Stimulated activated CD4-positive, alpha-beta T cell treated with anti-CD3 and anti-CD28 coated beads, Interleukin-15, amount 100 ng/mL, for 1 hour (primary cell): ENCODE results near the gene NMUR1.

Experiments used
- DNase-seq, 2 donors: peaks; one replicate each; pipeline ENCODE4 v3.0.0-alpha.2; 2020; ENCODE audit warnings: low read depth in 1 of 2, low spot score in 1 of 2

Gene NMUR1

DNA sequence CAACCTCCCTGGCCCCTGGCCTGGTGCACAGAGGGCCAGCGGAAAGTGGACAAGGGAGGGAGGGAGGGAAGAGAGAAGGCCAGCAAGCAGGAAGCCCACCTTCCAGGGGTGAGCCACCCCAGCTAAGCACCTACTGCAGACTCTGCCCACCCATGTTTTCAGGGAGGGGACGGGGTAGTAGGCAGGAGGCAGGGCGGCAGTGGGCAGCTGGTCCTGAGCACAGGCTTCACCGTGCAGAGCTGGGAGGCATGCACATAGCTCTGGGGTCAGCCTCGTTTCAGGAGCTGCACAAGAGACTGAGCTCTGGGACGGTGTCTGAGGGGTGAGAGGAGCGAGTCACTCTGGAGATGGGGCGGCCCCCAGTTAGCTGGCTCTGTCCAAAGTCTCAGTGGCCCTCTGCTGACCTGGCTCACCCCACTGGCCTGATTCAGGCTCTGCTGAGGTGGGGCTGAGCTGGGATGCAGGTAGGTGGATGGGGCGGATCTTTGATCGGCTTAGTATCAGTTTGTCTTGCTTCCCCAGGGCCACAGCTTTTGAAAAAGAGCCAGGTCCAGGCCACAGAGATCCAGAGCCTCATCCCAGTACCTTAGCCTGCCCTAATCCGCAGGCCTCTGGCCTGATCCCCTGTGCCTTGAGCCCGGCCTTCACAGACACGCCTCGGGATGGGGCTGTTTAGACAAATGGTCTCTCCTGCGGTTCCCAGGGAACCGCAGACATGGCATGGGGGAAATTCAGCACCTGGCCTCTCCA, 3.7 kb downstream of the NMUR1 start:
- no peak for DNase-seq

DNA sequence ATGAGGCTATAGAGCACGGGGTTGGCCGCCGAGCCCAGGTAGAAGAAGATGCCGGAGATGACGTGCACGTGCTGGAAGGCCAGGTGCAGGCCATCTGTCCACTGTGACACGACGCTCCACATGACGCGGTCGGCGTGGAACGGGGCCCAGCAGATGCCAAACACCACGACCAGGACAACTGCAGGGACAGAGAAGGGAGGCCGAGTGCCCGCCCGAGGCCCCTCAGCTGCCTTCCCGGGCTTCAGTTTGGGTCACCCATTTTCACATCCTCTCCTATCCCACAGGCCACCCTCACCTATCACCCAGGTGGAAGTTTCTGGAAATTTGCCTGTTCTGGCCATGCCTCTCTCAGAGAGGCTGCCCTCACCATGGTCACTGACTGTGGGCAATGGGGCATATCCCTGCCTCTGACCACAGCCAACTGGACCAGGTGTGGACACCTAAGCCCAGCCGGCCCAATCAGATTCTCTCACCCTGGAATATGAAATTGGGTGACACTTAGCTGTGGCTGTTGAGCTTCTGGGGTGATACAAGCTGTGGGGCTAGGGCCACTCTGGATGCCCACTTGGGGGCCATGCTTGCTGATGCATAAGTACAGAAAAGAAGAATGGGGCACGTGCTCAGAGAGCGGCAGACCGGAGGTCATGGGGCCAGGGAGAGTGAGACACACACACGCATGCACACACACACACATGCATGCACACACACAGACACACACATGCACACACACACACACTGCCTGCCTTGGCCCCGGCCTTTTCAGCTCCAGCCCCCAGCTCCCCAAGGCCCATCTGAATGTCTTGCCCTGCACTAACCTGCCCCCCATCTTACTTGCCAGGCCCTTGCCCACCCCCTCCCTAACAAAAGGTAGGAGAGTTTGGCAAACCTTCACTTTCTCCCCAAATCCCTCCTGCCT, 4.7 kb downstream of the NMUR1 start:
- no peak for DNase-seq

DNA sequence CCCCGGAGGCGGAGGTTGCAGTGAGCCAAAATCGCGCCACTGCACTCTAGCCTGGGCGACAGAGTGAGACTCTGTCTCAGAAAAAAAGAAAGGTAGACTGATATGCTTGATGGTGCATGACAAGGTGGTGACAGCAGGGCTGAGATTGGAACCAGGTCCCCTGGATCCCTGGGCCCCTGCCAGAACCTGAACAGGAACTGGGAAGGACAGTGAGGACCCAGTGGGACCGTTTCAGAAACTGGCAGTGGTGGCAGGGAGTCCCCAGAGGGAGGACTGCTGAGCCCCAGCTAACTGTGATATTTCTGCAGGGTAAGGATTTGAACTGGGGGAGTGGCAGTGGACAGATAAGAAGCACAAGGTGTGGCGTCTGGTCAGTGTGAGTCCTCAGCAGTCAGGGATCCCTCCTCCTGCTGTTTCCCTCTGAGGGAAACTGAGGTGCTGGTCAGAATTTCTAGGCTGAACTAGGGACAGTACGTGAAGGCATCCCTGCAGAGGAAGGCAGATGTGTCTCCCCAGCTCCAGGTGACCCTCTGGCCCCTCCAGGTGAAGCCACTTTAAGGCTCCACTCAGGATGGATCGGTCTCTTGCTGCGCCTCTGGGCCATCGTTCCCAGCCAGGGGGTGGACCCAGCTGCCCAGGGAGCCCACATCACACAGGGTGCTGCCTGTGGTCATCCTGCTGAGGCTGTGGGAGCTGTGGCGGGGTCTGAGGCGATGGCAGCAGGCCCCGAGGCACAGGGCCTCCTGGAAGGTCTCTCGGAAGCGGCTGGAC, 5.6 kb downstream of the NMUR1 start:
- no peak for DNase-seq

DNA sequence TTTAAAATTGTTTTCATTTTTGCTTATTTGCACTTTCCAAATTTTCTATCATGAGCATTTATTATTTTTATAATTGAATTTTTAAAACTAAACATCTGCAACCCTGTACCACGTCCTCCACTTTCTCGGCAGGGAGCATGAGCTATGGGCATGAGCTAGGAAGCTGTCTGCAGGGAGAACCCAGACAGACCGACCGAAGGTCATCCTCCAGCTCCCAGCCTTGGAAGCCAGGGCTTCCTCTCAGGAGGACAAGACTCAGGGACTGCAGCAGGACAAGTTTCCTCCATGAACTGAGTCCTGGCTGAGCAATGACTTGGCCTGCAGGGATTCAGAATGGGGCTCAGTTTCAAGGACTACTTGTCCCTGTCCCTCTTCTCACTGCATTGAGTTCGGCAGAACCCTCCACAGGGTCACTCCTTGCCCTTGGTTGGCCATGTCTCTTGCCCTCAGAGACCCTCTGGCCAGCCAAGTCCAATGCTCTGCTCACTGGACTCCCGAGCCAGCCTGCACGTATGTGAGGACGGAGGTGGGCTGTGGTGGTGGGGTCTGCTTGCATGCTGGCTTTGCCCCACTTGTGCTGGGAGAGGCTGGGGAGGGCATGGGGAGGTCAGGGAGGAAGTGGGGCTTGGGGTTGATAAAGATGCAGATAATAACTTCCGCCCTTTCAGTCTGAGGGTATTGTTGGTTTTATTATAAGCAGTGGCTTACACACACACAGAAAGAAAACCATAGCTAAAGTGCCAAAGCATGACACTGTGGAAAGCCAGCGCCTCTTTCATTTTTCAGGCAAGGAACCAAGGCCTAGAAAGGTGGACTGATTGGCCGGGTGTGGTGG, 6.6 kb downstream of the NMUR1 start:
- no peak for DNase-seq

DNA sequence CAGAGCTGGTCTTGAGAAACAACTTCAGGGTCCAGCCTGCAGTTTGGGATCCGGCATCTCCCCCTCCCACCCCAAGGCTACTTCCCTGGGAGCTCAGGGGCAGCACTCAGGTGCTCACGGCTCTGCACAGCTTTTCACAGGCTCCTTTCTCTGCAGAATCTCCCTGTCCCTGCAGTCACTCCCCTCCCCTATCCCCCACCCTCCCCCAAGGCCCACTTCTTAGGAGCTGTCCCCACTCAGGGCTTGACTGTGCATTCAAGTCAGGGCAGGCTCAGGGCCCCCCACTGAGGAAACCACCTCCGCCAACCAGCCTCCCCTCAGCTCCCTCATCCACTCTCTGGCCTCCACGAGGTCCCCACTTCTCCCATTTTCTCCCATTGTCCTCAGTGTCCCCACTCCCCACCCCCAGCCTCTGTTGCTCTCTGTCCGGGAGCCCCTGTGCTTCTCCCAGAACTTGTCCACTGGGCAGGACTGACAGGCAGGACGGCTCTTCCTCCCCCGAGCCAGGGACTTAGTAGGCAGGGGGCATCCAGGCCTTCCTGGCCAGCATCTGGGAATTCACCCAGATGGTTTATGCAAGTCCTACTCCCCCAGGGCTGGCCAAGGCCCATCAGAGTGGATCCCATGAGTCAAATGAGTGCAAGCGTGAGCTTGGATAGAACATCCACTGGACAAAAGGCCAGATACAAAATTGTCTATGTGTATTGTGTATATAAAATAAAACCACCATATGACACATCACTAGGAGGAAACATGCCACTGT, 7.6 kb downstream of the NMUR1 start:
- DNase-seq, result no peak

DNA sequence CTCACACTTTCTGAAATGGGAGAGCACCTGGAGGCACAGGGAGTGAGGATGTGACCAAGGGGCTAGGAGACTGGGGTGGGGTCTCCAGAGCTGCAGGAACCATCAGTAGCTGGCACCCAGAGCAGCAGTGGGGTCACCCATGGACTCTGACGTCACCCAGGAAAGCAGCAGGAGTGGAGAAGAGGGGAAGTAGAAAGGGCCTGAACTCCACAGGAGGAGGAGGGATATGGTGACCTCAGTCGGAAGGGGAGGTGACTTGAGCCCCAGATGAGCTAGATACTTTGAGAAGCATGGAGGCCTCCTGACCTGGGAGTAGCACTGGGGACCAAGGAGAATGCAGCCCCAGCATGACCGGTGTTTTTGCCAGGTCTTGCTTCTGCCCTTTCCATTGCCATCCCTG, 8.8 kb downstream of the NMUR1 start:
- DNase-seq, result no peak

DNA sequence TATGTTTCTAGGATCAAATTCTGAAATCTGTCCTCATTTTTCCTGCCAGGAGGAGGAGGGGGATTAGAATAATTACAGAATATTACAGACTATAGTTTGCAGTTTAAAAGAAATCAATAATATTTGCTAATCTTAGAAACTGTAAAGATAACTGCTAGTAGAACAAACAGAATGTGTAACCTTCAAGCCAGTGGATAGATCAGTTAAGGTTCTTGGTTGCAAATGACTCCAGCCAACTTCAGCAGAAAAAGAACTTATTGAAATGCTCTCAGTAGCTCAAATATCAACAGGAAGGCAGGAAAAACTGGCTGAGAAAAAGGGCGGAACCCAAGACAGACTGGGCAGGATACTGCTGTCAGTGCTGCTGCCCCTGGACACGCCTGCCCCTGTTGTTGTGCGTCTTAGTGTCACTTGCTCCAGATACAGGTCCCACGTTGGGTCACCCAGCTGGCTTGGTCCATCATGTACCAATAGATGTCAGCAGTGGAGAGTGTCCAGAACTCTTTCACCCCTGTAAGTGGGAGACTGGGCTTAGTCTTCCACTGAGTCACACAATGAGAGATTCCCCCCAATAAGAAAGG, 10.2 kb downstream of the NMUR1 start:
- DNase-seq, result no peak

DNA sequence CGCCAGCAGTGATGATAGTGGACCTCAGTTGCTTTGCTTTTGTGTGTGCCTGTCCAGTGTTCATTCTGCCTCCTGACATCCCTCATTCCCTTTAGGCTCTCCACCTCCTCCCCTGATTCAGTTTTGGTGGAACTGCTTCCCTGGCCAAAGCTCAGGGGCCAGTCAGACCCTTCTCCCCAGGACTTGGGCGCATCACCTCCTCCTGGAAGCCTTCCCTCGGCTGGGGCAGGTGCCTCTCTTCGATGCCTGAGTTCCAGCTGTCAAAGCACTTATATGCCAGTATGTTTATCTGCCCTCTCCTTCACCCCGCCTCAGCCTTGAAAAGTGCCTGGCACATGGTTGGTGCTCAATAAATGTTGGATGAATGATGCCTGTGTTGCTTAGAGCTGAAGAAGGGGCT, 11.5 kb downstream of the NMUR1 start:
- no peak for DNase-seq

DNA sequence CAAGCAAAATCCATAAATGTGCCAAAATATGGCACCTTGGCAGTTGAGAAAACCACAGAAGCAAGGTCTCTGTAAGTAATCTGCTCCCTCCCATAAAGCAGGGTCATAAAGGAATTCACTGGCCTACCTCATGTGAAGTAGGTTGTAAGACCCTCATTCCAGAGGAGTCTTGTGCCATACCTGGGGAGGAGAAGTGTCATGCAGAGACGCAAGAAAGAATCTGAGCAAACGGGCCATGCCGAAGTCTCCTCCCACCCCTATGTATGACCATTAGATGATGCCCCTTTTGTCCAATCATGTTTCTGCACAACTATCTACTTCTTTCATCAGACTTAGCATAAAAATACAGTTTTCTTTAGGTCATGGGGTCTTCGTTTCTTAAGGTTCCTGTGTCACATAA, 14.6 kb downstream of the NMUR1 start:
- DNase-seq, result no peak

DNA sequence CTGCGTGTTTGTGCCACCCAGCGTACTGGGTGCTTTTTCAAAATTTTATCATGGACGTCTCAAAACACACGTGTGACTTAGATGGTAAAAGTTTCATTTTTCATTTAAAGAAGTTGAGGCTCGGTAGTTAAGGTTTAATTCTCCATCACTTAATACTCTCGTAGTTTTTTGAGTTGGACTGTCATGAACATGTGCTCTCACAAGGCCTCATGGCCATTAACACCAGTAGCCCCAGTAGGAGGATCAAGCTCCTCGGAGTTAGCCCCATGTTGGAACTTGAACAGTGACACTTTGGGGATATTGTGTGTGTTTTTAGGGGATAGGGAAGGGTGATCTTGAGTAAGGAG, 15.3 kb downstream of the NMUR1 start:
- no peak for DNase-seq

DNA sequence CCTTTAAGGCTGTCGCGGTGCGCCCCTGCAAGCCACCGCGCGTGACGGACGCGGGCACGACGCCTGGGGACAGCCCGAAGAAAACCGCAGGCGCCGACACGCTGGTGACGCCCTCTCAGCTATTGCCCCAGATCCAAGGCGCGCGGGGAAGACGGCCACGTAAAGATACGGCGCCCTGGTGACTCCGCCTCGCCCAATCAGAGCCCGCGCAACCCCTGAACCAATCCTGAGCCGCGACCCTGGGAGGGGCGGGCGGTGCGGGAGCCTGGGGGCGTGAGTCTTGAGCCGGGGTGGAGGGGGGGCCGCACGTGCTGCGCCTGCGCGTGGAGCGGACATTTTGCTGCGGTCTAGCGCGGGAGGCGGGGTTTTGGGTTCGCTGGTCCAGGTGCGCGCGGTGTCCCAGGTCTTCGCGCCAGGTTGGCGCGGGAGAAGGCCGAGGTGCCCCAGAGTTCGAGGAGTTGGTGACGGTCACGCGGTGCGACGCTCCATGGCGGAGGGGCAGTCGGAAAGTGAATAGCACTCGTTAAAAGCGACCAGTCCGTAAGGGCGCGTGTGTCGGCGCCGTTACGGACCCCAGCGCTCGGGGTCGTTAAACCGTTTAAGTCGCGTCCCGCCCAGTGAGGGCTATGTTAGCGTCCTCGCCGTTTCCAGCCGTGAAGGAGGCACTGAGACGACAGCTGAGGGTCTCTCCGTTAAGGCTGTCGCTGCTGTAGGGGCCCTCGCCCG, 15.9 kb downstream of the NMUR1 start:
- peak; percentile 95 to 99 for DNase-seq

DNA sequence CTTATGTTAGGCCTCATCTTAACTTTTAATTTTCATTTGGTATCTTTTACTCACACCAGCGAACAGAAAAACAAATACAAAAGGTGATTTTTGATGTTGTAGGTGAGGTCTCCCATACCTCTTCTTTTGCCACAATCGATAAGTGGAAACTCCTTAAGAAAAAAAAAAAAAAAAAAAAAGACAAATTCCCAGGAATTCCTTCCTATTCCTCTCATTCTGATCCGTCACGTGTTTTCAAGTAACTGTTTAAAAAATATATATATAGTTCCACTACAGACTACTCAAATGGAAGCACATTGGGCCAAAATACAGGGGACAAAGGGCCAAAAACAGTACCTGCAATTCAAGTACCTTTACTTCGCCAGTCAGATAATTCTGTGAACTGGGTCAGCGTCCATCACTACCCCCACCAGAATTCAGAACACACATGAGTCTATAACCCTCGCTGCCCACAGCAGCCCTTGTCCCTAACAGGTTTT, 16.5 kb downstream of the NMUR1 start:
- DNase-seq, result no peak

DNA sequence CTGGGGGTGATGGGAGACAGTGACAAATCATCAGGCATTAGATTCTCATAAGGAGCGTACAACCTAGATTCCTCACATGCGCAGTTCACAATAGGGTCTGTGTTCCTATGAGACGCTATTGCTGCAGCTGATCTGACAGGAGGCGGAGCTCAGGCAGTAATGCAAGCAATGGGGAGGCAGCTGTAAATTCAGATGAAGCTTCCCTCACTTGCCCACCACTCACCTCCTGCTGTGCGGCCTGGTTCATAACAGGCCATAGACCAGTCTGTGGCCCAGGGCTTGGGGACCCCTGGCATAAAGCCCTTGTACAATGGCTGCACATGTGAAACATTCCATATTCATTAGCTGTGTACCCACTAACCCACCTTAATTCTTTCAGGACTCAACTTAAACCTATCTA, 18.0 kb downstream of the NMUR1 start:
- no peak for DNase-seq

DNA sequence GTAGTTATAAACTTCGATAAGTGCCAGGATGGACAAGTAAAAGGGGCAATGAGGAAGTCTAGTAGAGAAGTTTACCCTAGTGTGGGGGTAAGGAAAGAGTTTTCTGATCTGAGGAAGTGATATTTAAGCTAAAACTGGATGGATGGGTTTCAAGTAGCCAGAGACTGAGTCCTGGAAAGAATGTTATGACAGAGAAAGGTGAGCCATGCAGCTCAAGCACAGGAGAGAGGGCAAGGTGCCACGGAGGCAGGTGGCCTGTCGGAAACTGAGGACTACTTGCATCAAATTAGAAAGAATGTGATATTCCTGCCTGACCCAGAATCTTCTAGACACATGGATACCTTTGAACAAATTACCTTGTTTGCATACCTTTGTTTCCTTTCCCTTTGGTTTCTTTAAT, 26.5 kb downstream of the NMUR1 start:
- no peak for DNase-seq

DNA sequence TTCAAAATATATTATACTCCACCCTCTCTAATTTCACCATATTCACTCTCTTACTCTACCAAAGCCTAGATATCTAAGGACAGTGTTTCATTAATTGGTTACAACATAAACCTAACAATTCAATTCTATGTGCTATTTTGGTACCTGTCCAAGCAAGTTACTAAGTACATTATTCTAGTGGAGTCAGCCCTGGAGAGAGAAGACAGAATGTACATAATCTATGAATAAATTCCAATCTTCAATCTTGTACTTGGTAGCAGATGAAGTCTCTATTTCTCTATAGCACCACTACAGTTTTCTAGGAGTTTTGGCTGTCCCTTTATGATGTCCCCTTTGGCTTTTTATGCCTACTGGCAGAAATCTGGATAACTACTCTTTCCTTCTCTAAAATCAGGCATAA, 27.6 kb downstream of the NMUR1 start:
- no peak for DNase-seq

DNA sequence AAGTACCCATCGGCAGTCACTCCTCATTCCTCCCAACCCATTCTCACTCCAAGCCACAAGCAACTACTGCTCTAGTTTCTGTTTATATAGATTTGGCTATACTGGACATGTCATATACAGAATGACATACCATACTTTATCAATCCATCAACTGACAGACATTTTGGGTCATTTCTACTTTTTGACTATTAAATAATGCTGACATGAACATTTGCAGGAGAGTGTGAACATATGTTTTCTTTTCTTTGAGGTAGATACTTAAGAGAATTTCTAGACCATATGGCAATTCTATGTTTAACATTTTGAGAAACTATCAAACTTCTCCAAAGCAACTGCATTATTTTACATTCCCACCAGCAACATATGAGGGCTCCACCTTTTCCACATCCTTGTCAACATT, 32.6 kb downstream of the NMUR1 start:
- no peak for DNase-seq

DNA sequence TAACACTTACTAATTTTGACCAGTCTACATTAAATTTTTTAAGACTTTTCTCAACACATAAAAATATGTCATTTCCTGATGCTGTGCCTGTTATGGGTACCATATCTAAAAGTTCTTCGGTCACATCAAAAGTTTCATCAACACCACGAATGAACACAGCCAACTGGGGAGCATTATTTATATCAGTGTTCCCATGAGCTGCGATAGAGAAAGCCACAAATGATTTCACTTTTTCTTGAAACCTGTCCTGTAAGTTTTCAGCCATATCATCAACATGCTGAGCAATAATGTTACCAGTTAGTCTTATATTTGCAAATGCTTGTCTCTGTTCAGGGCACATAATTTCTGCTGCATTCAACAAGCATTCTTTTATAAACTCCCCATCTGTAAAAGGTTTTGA, 35.6 kb downstream of the NMUR1 start:
- no peak for DNase-seq

DNA sequence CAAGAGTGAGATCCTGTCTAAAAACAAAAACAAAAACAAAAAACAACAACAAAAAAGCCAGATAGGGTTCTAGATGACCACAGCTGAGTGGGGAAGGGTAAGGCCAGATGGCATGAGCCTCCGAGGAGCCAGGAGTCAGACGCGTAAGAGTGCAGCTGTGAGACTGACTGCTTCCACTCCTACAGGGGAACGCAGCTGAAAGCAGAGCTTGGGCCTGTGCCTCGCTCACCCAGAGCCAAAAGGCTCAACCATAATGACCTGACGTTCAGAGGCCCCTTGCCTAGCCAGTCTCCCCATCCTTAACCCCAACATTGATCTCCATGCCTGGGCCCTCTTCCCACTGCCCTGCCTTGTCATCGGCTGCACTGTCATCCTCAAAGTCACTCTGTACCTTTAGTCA, 39.4 kb downstream of the NMUR1 start:
- no peak for DNase-seq

DNA sequence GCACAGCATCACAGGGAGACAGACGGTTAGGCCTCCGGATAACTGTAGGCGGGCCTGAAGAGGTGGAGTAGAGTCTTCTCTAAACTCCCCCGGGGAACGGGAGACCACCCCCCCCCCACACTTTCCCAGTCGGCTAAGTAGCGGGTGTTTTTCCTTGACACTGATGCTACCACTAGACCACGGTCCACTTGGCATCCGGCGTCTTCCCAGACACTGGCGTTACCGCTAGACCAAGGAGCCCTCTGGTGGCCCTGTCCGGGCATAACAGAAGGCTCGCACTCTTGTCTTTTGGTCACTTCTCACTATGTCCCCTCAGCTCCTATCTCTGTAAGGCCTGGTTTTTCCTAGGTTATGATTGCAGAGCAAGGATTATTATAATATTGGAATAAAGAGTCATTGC, 40.3 kb downstream of the NMUR1 start:
- no peak for DNase-seq
